Uterus (tissue), 4 donors: ENCODE measurements around the gene LRBA. TPM values are rescaled to one million over a fixed set of nuclear protein-coding genes. Genes with fewer than 3 reads are reported as not detected.
"Not testable (repeated sequence)": the region's sequence is repeated elsewhere in the genome, so short reads cannot be mapped to it uniquely, and the experiment has no call there.

Experiments
- DNase-seq, 2 donors: peaks; one replicate each; pipeline ENCODE4 v3.0.0-alpha.2; 2019 to 2020
- H3K27ac ChIP-seq, 2 donors: fragments of 200-600 bp; sonication (generic); 1 replicate in 1 of 2; 2 replicates in 1 of 2; pipeline ENCODE4 v1.5.1; 2016 to 2018
- H3K27me3 ChIP-seq, 2 donors: fragments of 200-600 bp; sonication (generic); one replicate each; pipeline ENCODE4 v1.5.1; 2018 to 2019; ENCODE audit warnings: control low read depth in 1 of 2
- H3K36me3 ChIP-seq, 2 donors: fragments of 200-600 bp; sonication (generic); one replicate each; pipeline ENCODE4 v1.5.1; 2019; ENCODE audit warnings: control low read depth in 1 of 2
- H3K4me1 ChIP-seq, 2 donors: fragments of 200-600 bp; sonication (generic); one replicate each; pipeline ENCODE4 v1.5.1; 2018 to 2019; ENCODE audit warnings: control low read depth in 1 of 2
- H3K4me3 ChIP-seq, 2 donors: fragments of 200-600 bp; sonication (generic); 1 replicate in 1 of 2; 2 replicates in 1 of 2; pipeline ENCODE4 v1.5.1; 2018 to 2019; ENCODE audit warnings: mild to moderate bottlenecking in 1 of 2
- H3K9me3 ChIP-seq, 2 donors: fragments of 200-600 bp; sonication (generic); one replicate each; pipeline ENCODE4 v1.5.1; 2019; ENCODE audit warnings: control low read depth in 1 of 2
- POLR2A ChIP-seq, 2 donors: fragments of 450-650 bp; IDR thresholded peaks; one replicate each; pipeline ENCODE4 v1.6.1; 2016; ENCODE audit warnings: antibody characterized with exemption in 2 of 2, mild to moderate bottlenecking in 1 of 2, moderate library complexity in 1 of 2
- intact Hi-C: fragments of 100-400 bp; cut with DNase I; formaldehyde crosslinking; loops from one replicate; pipeline ENCODE4 v1.15.1; 2023; ENCODE audit warnings: low total_unique reads
- total RNA-seq, 4 donors: library from RNA; depleted of rRNA in 3 of 4; stranded (reverse); fragments of >200 nt in 3 of 4; gene quantifications; one replicate each; pipeline versions ENCODE4 v1.1.0 to v1.2.4, GENCODE V29; 2014 to 2023
- TF ChIP-seq, protein P1 (sequence below), 4 experiments: fragments of 200-600 bp in 2 of 4; fragments of 450-650 bp in 2 of 4; sonication (generic) in 2 of 4; IDR thresholded peaks; one replicate each; pipeline ENCODE4 v1.5.1; 2016 to 2019; ENCODE audit warnings: antibody characterized with exemption in 4 of 4, mild to moderate bottlenecking in 2 of 4, moderate library complexity in 1 of 4
- donor health status: DM: yes; HTN: yes; CAD: no.

The LRBA gene
- total RNA-seq, 4 donors from 2014 or later = 32.0 to 126 (median 41.7) TPM

GRCh38 chr4:151031831-151032605 lies 16.9 kb upstream of the LRBA start:
- Histone ChIP-seq H3K4me3 (no peak overlapping the region), H3K27me3 (no peaks in the 10 kb centered on the region), H3K4me1 (no peaks in the 10 kb centered on the region), H3K9me3 (no peaks in the 10 kb centered on the region), H3K27ac (no peak overlapping the region), H3K36me3 (no peaks in the 10 kb centered on the region)
- intact Hi-C loops = no loop called here
- no peak for TF ChIP-seq POLR2A (IDR thresholded peaks at IDR 0.05)
- TF ChIP-seq, protein P1, sequence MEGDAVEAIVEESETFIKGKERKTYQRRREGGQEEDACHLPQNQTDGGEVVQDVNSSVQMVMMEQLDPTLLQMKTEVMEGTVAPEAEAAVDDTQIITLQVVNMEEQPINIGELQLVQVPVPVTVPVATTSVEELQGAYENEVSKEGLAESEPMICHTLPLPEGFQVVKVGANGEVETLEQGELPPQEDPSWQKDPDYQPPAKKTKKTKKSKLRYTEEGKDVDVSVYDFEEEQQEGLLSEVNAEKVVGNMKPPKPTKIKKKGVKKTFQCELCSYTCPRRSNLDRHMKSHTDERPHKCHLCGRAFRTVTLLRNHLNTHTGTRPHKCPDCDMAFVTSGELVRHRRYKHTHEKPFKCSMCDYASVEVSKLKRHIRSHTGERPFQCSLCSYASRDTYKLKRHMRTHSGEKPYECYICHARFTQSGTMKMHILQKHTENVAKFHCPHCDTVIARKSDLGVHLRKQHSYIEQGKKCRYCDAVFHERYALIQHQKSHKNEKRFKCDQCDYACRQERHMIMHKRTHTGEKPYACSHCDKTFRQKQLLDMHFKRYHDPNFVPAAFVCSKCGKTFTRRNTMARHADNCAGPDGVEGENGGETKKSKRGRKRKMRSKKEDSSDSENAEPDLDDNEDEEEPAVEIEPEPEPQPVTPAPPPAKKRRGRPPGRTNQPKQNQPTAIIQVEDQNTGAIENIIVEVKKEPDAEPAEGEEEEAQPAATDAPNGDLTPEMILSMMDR (IDR thresholded peaks at IDR 0.05) = no peak
- no peak for DNase-seq

- no peaks in the 10 kb centered on the region for H3K36me3 ChIP-seq
Observed at GRCh38 chr4:151029537-151029936, 14.5 kb upstream of the LRBA start.

GRCh38 chr4:151029006-151029405 lies 13.9 kb upstream of the LRBA start:
- H3K27ac ChIP-seq, H3K4me1 ChIP-seq, H3K36me3 ChIP-seq, intact Hi-C loops, H3K9me3 ChIP-seq, DNase-seq, H3K27me3 ChIP-seq, H3K4me3 ChIP-seq: not testable (repeated sequence)

More at GRCh38 chr4:151029537-151029936, 14.5 kb upstream of the LRBA start:
- Histone ChIP-seq H3K4me3 (no peak overlapping the region), H3K27me3 (no peaks in the 10 kb centered on the region), H3K27ac (no peak overlapping the region), H3K4me1 (no peaks in the 10 kb centered on the region), H3K9me3 (no peaks in the 10 kb centered on the region)
- no peak for DNase-seq
- no peak for TF ChIP-seq POLR2A (IDR thresholded peaks at IDR 0.05)
- TF ChIP-seq, protein P1 (IDR thresholded peaks at IDR 0.05) = no peak
- intact Hi-C loops = no loop called here

DNA sequence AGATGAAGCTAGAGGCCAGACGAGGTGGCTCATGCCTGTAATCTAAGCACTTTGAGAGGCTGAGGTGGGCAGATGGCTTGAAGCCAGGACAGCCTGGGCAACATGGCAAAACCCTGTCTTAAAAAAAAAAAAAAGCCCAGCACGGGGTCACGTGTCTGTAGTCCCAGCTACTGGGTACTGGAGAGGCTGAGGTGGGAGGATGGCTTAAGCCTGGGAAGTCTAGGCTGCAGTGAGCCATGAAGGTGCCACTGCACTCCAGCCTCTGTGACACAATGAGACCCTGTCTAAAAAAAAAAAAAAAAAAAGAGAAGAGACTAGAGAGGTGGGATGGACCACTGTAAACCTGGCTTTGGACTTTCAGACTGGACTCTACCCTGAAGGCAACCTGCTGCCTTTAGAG lies 10.7 kb upstream of the LRBA start:
- intact Hi-C loops = no loop called here
- Histone ChIP-seq H3K36me3 (no peaks in the 10 kb centered on the region), H3K4me3 (no peak overlapping the region), H3K27ac (no peak overlapping the region), H3K9me3 (no peaks in the 10 kb centered on the region), H3K4me1 (no peaks in the 10 kb centered on the region), H3K27me3 (no peaks in the 10 kb centered on the region)
- no peak for DNase-seq
- TF ChIP-seq, protein P1 (IDR thresholded peaks at IDR 0.05) = no peak
- no peak for TF ChIP-seq POLR2A (IDR thresholded peaks at IDR 0.05)

GRCh38 chr4:151022586-151022985 lies 7.5 kb upstream of the LRBA start:
- Histone ChIP-seq H3K9me3 (no peaks in the 10 kb centered on the region), H3K36me3 (no peaks in the 10 kb centered on the region)
- TF ChIP-seq, protein P1 (IDR thresholded peaks at IDR 0.05) = no peak
- no peak for TF ChIP-seq POLR2A (IDR thresholded peaks at IDR 0.05)

More at GRCh38 chr4:151022586-151022985, 7.5 kb upstream of the LRBA start:
- Histone ChIP-seq H3K27me3 (no peaks in the 10 kb centered on the region), H3K27ac (no peak overlapping the region), H3K4me3 (no peak overlapping the region), H3K4me1 (no peaks in the 10 kb centered on the region)
- DNase-seq = no peak
- intact Hi-C loops = no loop called here
